HepG2 (cell line): Measurements from ENCODE around the gene ASCC3. TPM values are rescaled to one million over a fixed set of nuclear protein-coding genes. Genes with fewer than 3 reads are reported as not detected.

Experiments used
- ATAC-seq: fragments of 200-7000 bp; cut with Tn5 transposase; 3 replicates; pipeline ENCODE4 v1.9.1; 2020; ENCODE audit warnings: mild to moderate bottlenecking, moderate library complexity
- BruUV-seq: library from RNA; stranded (reverse); fragments of 400-500 nt; replicated peaks from 2 replicates; lab custom pipeline; 2021; lab: Mats Ljungman, UMichigan
- CTCF ChIA-PET: fragments of 300-600 bp; formaldehyde crosslinking; extraction: SDS; loops from one replicate; lab custom pipeline; 2021; ENCODE audit warnings: low total read pairs, inconsistent platforms, low intra/inter-chr PET ratio; lab: Yijun Ruan, JAX
- POLR2A ChIA-PET: fragments of 350-600 bp; sonication (Branson Sonifier 250); formaldehyde crosslinking; loops from one replicate; lab custom pipeline; 2020; ENCODE audit warnings: antibody characterized with exemption, inconsistent platforms; lab: Yijun Ruan, JAX
- DNase-seq: peaks from one replicate; pipeline ENCODE4 v3.0.0-alpha.2; 2015; ENCODE audit warnings: low spot score
- FAIRE-seq: peaks from 3 replicates; lab custom pipeline; 2011; peaks lifted over from hg19 to GRCh38; lab: Jason Lieb, UNC
- H2AFZ ChIP-seq: one replicate; pipeline ENCODE4 v1.6.1; 2011; ENCODE audit warnings: low read length, inconsistent platforms
- H3K27ac ChIP-seq: fragments of 300-600 bp; 3 replicates; pipeline ENCODE4 v1.8.0; 2011; ENCODE audit warnings: mixed run types, mild to moderate bottlenecking, mixed read lengths, low read length, inconsistent platforms; ENCODE audit not compliant: insufficient read depth; ENCODE audit errors: extremely low read length
- H3K27me3 ChIP-seq, 2 experiments: fragments of 200-600 bp in 1 of 2; 2 replicates in 1 of 2; 3 replicates in 1 of 2; pipeline versions ENCODE4 v1.6.0 to v1.8.0; 2011; ENCODE audit warnings: low read length in 2 of 2, mild to moderate bottlenecking in 2 of 2, moderate library complexity in 2 of 2, inconsistent platforms in 1 of 2; ENCODE audit not compliant: insufficient read depth in 2 of 2, control insufficient read depth in 1 of 2
- H3K36me3 ChIP-seq, 2 experiments: fragments of 200-600 bp in 1 of 2; replicated peaks in 1 of 2; 2 replicates in 1 of 2; 3 replicates in 1 of 2; pipeline versions ENCODE4 v1.5.1 to v1.8.0; 2011; ENCODE audit warnings: low read length in 2 of 2, inconsistent platforms in 1 of 2; ENCODE audit not compliant: insufficient read depth in 2 of 2, control insufficient read depth in 1 of 2
- H3K4me1 ChIP-seq: 2 replicates; pipeline ENCODE4 v1.5.1; 2012; ENCODE audit warnings: low read length, inconsistent platforms; ENCODE audit not compliant: insufficient read depth
- H3K4me2 ChIP-seq: 2 replicates; pipeline ENCODE4 v1.6.0; 2011; ENCODE audit warnings: low read depth, low read length, inconsistent platforms
- H3K4me3 ChIP-seq, 3 experiments: fragments of 200-600 bp in 1 of 3; sonication (generic), shearing (Covaris generic) in 1 of 3; replicated peaks in 1 of 3; 2 replicates each; pipeline ENCODE4 v1.5.1; 2011 to 2016; ENCODE audit warnings: low read length in 3 of 3, inconsistent platforms in 2 of 3, low read depth in 2 of 3, mild to moderate bottlenecking in 2 of 3, control low read depth in 1 of 3, mixed read lengths in 1 of 3; ENCODE audit not compliant: insufficient read depth in 1 of 3
- H3K79me2 ChIP-seq: one replicate; pipeline ENCODE4 v1.6.1; 2011; ENCODE audit warnings: low read length, inconsistent platforms; ENCODE audit not compliant: insufficient read depth
- H3K9ac ChIP-seq: 2 replicates; pipeline ENCODE4 v1.6.0; 2011; ENCODE audit warnings: mild to moderate bottlenecking, low read depth, low read length, inconsistent platforms; ENCODE audit not compliant: insufficient read depth
- H3K9me3 ChIP-seq: 2 replicates; pipeline ENCODE4 v1.5.1; 2012; ENCODE audit warnings: mild to moderate bottlenecking, low read length
- H4K20me1 ChIP-seq: 2 replicates; pipeline ENCODE4 v1.6.0; 2011; ENCODE audit warnings: inconsistent platforms, mild to moderate bottlenecking, low read length, moderate library complexity; ENCODE audit not compliant: insufficient read depth
- CEBPB ChIP-seq: IDR thresholded peaks from 2 replicates; pipeline ENCODE4 v1.6.1; 2011; ENCODE audit warnings: low read depth, low read length, improper control_type of control experiment, borderline replicate concordance
- whole genome bisulfite sequencing: methylation state at CpG from one replicate; pipeline ENCODE4 v1.1.6; 2017; ENCODE audit warnings: low lambda C conversion rate; 5-methylcytosine and 5-hydroxymethylcytosine counted together
- in situ Hi-C: cut with HindIII; loops from 2 replicates; pipeline ENCODE4 v1.10.0; 2017; ENCODE audit warnings: low pct_unique_long_range_greater_than_20kb; ENCODE audit not compliant: extremely low pct_ligation_motif_present
- intact Hi-C: fragments of 100-400 bp; cut with micrococcal nuclease; formaldehyde crosslinking; loops from one replicate; pipeline ENCODE4 v1.10.0; 2022; ENCODE audit not compliant: unreplicated experiment
- polyA plus RNA-seq, 8 experiments: library from polyadenylated mRNA; depleted of rRNA in 3 of 8; stranded (reverse) in 7 of 8; unstranded in 1 of 8; fragments of >200 nt; fragmentation: Illumina TruSeq in 4 of 8; extraction: Trizol in 4 of 8; gene quantifications; 2 replicates each; pipeline versions ENCODE4 v1.2.1 to v1.2.3, GENCODE V29; 2011 to 2016; ENCODE audit warnings: low read depth in 4 of 8, missing spikeins in 1 of 8, mixed read lengths in 1 of 8; ENCODE audit not compliant: insufficient read depth in 1 of 8
- total RNA-seq, 5 experiments: library from RNA; depleted of rRNA; stranded (reverse); fragments of >200 nt; fragmentation: Illumina TruSeq; extraction: Trizol; gene quantifications; 2 replicates each; pipeline ENCODE4 v1.2.3, GENCODE V29; 2016; ENCODE audit warnings: low read depth in 1 of 5
- TF ChIP-seq, protein P1 (sequence below): sonication (generic); formaldehyde crosslinking; IDR thresholded peaks from 2 replicates; pipeline ENCODE4 v1.5.0; 2020; ENCODE audit warnings: mild to moderate bottlenecking, missing genetic modification reagents, borderline replicate concordance
- TF ChIP-seq, protein P2 (sequence below): sonication (generic); formaldehyde crosslinking; IDR thresholded peaks from 2 replicates; pipeline ENCODE4; 2020; ENCODE audit warnings: missing genetic modification reagents, mild to moderate bottlenecking, borderline replicate concordance

ASCC3 gene
- total and polyA plus RNA-seq, 2 of the 13 experiments (the other 11 are each of a cell fraction or from before 2014, with no cell fraction given): 23.1 to 55.7 TPM

DNA sequence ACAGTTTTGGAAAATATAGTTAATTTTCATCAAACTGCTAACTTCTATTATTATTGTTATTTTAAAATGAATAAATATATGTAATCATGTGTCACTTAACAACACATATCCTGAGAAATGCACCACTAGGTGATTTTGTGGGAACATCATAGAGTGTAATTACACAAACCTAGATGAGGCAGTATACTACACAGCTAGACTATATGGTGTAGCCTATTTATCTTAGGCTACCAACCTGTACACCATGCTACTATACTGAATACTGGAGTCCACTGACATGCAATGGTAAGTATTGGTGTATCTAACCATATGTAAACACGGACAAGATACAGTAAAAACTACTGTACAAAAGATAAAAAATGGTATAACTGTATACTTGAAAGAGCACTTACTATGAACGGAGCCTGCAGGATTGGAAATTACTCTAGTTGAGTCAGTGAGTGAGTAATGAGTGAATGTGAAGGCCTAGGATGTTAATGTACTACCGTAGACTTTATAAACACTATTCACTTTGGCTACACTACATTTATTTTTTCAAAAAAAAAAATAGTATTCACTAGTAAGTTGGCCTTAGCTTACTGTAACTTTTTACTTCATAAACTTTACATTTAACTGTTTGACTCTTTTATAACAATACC, 72.4 kb downstream of the ASCC3 start (continued):
- TF ChIP-seq, protein P1, sequence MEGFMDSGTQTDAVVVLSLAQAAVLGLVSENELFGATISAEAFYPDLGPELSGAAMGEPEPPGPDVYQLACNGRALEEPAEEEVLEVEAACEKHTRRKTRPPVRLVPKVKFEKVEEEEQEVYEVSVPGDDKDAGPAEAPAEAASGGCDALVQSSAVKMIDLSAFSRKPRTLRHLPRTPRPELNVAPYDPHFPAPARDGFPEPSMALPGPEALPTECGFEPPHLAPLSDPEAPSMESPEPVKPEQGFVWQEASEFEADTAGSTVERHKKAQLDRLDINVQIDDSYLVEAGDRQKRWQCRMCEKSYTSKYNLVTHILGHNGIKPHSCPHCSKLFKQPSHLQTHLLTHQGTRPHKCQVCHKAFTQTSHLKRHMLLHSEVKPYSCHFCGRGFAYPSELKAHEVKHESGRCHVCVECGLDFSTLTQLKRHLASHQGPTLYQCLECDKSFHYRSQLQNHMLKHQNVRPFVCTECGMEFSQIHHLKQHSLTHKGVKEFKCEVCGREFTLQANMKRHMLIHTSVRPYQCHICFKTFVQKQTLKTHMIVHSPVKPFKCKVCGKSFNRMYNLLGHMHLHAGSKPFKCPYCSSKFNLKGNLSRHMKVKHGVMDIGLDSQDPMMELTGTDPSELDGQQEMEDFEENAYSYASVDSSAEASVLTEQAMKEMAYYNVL (CRISPR knock-in tag): no peak

DNA sequence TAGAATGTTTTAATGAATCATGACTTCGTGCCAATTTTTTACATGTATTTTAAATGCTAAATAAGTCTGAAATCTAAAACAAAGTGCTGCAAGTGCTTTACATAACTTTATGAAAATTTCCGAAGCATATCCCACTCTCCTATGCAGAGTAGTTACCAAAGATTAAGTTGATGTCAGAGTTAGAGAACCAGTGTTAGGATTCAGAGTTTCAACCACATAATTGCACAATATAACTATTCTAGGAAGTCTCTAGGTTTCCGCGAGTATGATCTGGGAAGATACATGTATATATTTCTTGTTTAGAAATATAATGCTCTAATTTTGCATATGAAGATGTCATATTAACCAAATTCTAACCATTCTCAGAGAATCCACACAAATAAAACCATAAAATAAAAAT, 74.8 kb downstream of the ASCC3 start:
- no TSS peak for BruUV-seq
- ATAC-seq: no peak
- TF ChIP-seq CEBPB: 0 out of 2 replicates have a peak, but pooled peaks have one; percentile 7
- TF ChIP-seq, protein P2, sequence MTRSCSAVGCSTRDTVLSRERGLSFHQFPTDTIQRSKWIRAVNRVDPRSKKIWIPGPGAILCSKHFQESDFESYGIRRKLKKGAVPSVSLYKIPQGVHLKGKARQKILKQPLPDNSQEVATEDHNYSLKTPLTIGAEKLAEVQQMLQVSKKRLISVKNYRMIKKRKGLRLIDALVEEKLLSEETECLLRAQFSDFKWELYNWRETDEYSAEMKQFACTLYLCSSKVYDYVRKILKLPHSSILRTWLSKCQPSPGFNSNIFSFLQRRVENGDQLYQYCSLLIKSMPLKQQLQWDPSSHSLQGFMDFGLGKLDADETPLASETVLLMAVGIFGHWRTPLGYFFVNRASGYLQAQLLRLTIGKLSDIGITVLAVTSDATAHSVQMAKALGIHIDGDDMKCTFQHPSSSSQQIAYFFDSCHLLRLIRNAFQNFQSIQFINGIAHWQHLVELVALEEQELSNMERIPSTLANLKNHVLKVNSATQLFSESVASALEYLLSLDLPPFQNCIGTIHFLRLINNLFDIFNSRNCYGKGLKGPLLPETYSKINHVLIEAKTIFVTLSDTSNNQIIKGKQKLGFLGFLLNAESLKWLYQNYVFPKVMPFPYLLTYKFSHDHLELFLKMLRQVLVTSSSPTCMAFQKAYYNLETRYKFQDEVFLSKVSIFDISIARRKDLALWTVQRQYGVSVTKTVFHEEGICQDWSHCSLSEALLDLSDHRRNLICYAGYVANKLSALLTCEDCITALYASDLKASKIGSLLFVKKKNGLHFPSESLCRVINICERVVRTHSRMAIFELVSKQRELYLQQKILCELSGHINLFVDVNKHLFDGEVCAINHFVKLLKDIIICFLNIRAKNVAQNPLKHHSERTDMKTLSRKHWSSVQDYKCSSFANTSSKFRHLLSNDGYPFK (CRISPR knock-in tag): no peak
- Histone ChIP-seq H3K36me3 (peaks cover 2 to 4% of the 10 kb centered on the region in 2 experiments; a peak in 1 of 5 replicates), H3K4me3 (no peak overlapping the region), H3K9ac (no peak overlapping the region), H3K27ac (no peak overlapping the region), H3K79me2 (peaks cover 4% of the 10 kb centered on the region), H2AFZ (no peak overlapping the region), H4K20me1 (no peaks in the 10 kb centered on the region), H3K27me3 (no peaks in the 10 kb centered on the region), H3K9me3 (no peaks in the 10 kb centered on the region), H3K4me1 (no peaks in the 10 kb centered on the region), H3K4me2 (no peak overlapping the region)
- ChIA-PET CTCF (no interaction called here), POLR2A (no interaction called here)
- in situ Hi-C loops: no loop called here
- WGBS: 97% methylated on average over 4 of the region's 4 CpGs
- DNase-seq: no peak
- FAIRE-seq: no peak
- intact Hi-C loops: no loop called here
